Measurements from ENCODE around the gene PIP4K2C.

Gene PIP4K2C

GRCh38 chr12:57618966-57619433 is 28.0 kb downstream of the PIP4K2C start:
- DNase-seq: no peak
- intact Hi-C loops (cut with DNase I): no loop called here

GRCh38 chr12:57619434-57620244 is 28.6 kb downstream of the PIP4K2C start:
- peak in 2 of 10 donors; percentile 74 to 82 for DNase-seq
- intact Hi-C loops (cut with DNase I): no loop called here

- intact Hi-C loops (cut with DNase I): no loop called here
- no peak for DNase-seq
These were observed 29.4 kb downstream of the PIP4K2C start for GRCh38 chr12:57620245-57620935.

GRCh38 chr12:57620936-57621496 is 30.0 kb downstream of the PIP4K2C start:
- intact Hi-C loops (cut with DNase I): loop anchor here (1.0 kb wide), 1 partner anchor 38 kb away; no protein-coding TSS in a partner anchor
- DNase-seq: peak in 2 of 10 donors; percentile 82 to 83

GRCh38 chr12:57621497-57622292 is 30.7 kb downstream of the PIP4K2C start:
- DNase-seq: peak in 8 of 10 donors; percentile 59 to 93 (median 74)
- intact Hi-C loops (cut with DNase I): loop anchor here (1.0 kb wide), 1 partner anchor 38 kb away; no protein-coding TSS in a partner anchor

GRCh38 chr12:57622293-57623245 is 31.6 kb downstream of the PIP4K2C start:
- intact Hi-C loops (cut with DNase I): no loop called here
- no peak for DNase-seq

GRCh38 chr12:57623385-57623784 is 32.4 kb downstream of the PIP4K2C start:
- intact Hi-C loops (cut with DNase I): no loop called here
- no peak for DNase-seq

GRCh38 chr12:57623811-57624390 is 32.9 kb downstream of the PIP4K2C start:
- intact Hi-C loops (cut with DNase I): no loop called here
- DNase-seq: no peak

- intact Hi-C loops (cut with DNase I): no loop called here
- no peak for DNase-seq
These were observed 33.6 kb downstream of the PIP4K2C start for GRCh38 chr12:57624441-57625220.

GRCh38 chr12:57625261-57626032 is 34.5 kb downstream of the PIP4K2C start:
- no peak for DNase-seq
- intact Hi-C loops (cut with DNase I): no loop called here

- DNase-seq: peak in 1 of 10 donors; percentile 82
- intact Hi-C loops (cut with DNase I): no loop called here
These were observed 35.3 kb downstream of the PIP4K2C start for GRCh38 chr12:57626111-57626920.

- no peak for DNase-seq
- intact Hi-C loops (cut with DNase I): no loop called here
These were observed 36.0 kb downstream of the PIP4K2C start for GRCh38 chr12:57626921-57627445.

- intact Hi-C loops (cut with DNase I): no loop called here
- peak in 3 of 10 donors; percentile 76 to 87 (median 86) for DNase-seq
These were observed 36.7 kb downstream of the PIP4K2C start for GRCh38 chr12:57627501-57628279.

- intact Hi-C loops (cut with DNase I): no loop called here
- peak in 1 of 10 donors; percentile 63 for DNase-seq
These were observed 37.5 kb downstream of the PIP4K2C start for GRCh38 chr12:57628280-57629191.
